OCI-LY3 (cell line): ENCODE data around the gene FZD2.

Source experiments
- H2AFZ ChIP-seq: fragments of 200-600, 300-600 bp; shearing (Covaris generic); 2 replicates; pipeline ENCODE4 v1.6.0; 2014; ENCODE audit warnings: antibody characterized with exemption, low read depth, low read length
- H3K27ac ChIP-seq: fragments of 200-600, 300-600 bp; sonication (generic); 2 replicates; pipeline ENCODE4 v1.5.1; 2014; ENCODE audit warnings: mild to moderate bottlenecking, low read length, moderate library complexity, mixed read lengths
- H3K27me3 ChIP-seq: fragments of 200-600, 300-600 bp; sonication (generic); 2 replicates; pipeline ENCODE4 v1.6.1; 2014; ENCODE audit warnings: low read depth, low read length, mixed read lengths
- H3K36me3 ChIP-seq: fragments of 200-600, 300-600 bp; sonication (generic); replicated peaks from 2 replicates; pipeline ENCODE3; 2014; ENCODE audit warnings: low read depth, low read length, mixed read lengths
- H3K4me1 ChIP-seq: fragments of 300-600, 200-600 bp; sonication (generic); 2 replicates; pipeline ENCODE4 v1.6.1; 2014; ENCODE audit warnings: low read length, mixed read lengths
- H3K4me2 ChIP-seq: fragments of 200-600, 300-600 bp; sonication (generic); 2 replicates; pipeline ENCODE4 v1.6.1; 2014; ENCODE audit warnings: low read length, mixed read lengths
- H3K4me3 ChIP-seq: fragments of 300-600, 200-600 bp; sonication (generic); 2 replicates; pipeline ENCODE4 v1.5.1; 2014; ENCODE audit warnings: antibody characterized with exemption, mild to moderate bottlenecking, low read length, moderate library complexity
- H3K79me2 ChIP-seq: fragments of 300-600, 200-600 bp; shearing (Covaris generic); 2 replicates; pipeline ENCODE4 v1.6.1; 2014; ENCODE audit warnings: mild to moderate bottlenecking, low read length, mixed read lengths
- H3K9ac ChIP-seq: fragments of 300-600, 200-600 bp; shearing (Covaris generic); 2 replicates; pipeline ENCODE4 v1.6.0; 2014; ENCODE audit warnings: mild to moderate bottlenecking, low read length, moderate library complexity
- H3K9me3 ChIP-seq: fragments of 200-600, 300-600 bp; shearing (Covaris generic); 2 replicates; pipeline ENCODE4 v1.6.1; 2014; ENCODE audit warnings: low read length, mixed read lengths; ENCODE audit not compliant: insufficient read depth
- H4K20me1 ChIP-seq: fragments of 200-600, 300-600 bp; sonication (generic); 2 replicates; pipeline ENCODE4 v1.6.1; 2016; ENCODE audit warnings: low read length, mixed read lengths; ENCODE audit not compliant: insufficient read depth
- CTCF ChIP-seq: fragments of 200-600, 300-600 bp; sonication (generic); IDR thresholded peaks from 2 replicates; pipeline ENCODE4 v1.5.1; 2014; ENCODE audit warnings: antibody characterized with exemption, low read length, low read depth
- EZH2phosphoT487 ChIP-seq: fragments of 200-600 bp; shearing (Covaris generic); IDR thresholded peaks from 2 replicates; pipeline ENCODE4 v1.6.1; 2018; ENCODE audit warnings: antibody characterized with exemption, mixed run types, low read depth

The FZD2 gene

GRCh38 chr17:44539673-44540072 lies 17.6 kb upstream of the FZD2 start:
- no peak overlapping the region for H3K4me3 ChIP-seq
- peaks cover 28% of the 10 kb centered on the region for H3K4me1 ChIP-seq
- H3K27me3 ChIP-seq = 0 out of 2 replicates have a peak, but pooled peaks cover 6% of the 10 kb centered on the region

DNA sequence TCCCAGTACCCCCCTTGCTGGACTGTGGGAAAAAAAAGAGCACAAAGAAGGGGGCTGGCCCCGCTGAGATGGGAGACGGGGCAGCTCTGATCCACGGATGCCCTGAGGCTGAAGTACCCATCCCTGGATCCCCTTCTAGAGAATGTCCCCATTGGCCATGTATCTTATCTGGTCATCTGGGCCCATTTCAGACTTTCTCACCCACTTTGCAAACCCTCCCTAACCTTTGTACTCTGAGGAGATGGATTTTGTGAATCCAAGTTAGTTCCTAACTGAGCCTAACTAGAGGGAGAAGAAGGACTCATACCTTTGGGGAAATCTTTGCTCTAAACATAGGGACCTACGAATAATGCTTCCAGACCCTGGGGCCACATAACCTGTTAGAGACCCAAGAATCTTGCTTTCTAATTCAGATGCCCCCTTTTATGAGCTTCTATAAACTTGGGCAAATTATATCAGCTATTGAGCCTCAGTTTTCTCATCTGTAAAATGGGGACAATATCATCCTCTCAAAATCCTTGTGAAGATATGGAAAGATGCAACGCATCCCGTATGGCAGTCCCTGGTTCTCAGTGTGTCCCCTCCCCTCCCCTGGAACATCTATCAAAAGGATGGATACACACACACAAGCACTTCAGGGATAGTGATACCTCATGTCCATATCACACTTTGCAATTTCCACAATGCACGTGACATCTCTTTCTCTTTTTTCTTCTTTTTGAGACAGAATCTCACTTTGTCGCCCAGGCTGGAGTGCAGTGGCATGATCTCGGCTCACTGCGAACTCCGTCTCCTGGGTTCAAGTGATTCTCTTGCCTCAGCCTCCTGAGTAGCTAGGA lies 16.8 kb upstream of the FZD2 start:
- H3K79me2 ChIP-seq = no peaks in the 10 kb centered on the region
- H3K4me3 ChIP-seq = no peak overlapping the region
- no peaks in the 10 kb centered on the region for H3K36me3 ChIP-seq
- no peaks in the 10 kb centered on the region for H4K20me1 ChIP-seq
- no peak overlapping the region for H2AFZ ChIP-seq
- H3K27me3 ChIP-seq = 0 out of 2 replicates have a peak, but pooled peaks cover 6% of the 10 kb centered on the region
- no peak overlapping the region for H3K4me2 ChIP-seq
- TF ChIP-seq EZH2phosphoT487 = no peak
- no peak for TF ChIP-seq CTCF
- H3K27ac ChIP-seq = no peak overlapping the region
- H3K9ac ChIP-seq = no peak overlapping the region
- H3K4me1 ChIP-seq = peaks cover 24% of the 10 kb centered on the region
- H3K9me3 ChIP-seq = no peaks in the 10 kb centered on the region

More at GRCh38 chr17:44539673-44540072, 17.6 kb upstream of the FZD2 start:
- no peaks in the 10 kb centered on the region for H3K9me3 ChIP-seq
- TF ChIP-seq EZH2phosphoT487 (no peak), CTCF (no peak)
- no peaks in the 10 kb centered on the region for H3K79me2 ChIP-seq
- no peaks in the 10 kb centered on the region for H3K36me3 ChIP-seq
- no peak overlapping the region for H3K4me2 ChIP-seq
- no peak overlapping the region for H3K9ac ChIP-seq
- no peaks in the 10 kb centered on the region for H4K20me1 ChIP-seq
- H3K27ac ChIP-seq = no peak overlapping the region
- no peak overlapping the region for H2AFZ ChIP-seq

DNA sequence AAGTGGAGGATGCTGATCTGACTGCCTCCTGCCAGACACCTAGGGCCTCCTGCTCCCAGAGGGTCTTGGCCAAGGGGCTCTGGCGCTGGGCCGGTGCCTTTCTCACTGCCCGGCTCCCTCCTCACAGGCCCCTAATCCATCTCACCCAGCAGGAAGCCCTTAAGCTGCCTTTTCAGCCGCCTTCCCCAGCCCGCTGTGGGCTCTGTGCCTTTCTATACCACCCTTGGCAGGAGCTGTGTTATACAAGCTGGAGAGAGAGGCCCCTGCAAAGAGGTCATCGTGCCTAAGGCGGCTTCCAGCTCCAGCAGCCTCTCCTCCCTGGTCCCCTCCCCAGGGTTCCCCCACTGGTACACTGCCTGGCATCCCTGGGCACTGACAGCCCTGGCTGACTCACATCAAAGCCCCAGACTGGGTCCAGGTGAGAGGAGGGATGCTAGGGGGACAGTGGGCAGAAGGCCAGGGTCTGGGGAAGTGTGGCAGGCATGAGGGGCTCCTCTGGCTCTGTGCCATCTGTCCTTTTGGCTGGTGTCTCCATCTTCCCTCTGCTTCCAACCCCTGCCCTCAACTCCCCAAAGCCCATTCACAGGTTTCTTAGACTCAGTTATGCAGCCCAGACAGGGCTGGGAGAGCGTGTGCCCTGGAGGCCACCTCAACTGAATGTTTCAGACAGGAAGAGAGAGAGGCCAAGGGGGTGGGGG lies 15.3 kb upstream of the FZD2 start:
- Histone ChIP-seq H3K4me2 (no peak overlapping the region), H3K9ac (no peak overlapping the region), H3K4me1 (peaks cover 17% of the 10 kb centered on the region), H2AFZ (no peak overlapping the region), H3K79me2 (no peaks in the 10 kb centered on the region), H3K36me3 (no peaks in the 10 kb centered on the region), H3K4me3 (no peak overlapping the region), H3K9me3 (no peaks in the 10 kb centered on the region), H3K27ac (no peak overlapping the region), H4K20me1 (no peaks in the 10 kb centered on the region), H3K27me3 (0 out of 2 replicates have a peak, but pooled peaks cover 6% of the 10 kb centered on the region)
- TF ChIP-seq CTCF = no peak

DNA sequence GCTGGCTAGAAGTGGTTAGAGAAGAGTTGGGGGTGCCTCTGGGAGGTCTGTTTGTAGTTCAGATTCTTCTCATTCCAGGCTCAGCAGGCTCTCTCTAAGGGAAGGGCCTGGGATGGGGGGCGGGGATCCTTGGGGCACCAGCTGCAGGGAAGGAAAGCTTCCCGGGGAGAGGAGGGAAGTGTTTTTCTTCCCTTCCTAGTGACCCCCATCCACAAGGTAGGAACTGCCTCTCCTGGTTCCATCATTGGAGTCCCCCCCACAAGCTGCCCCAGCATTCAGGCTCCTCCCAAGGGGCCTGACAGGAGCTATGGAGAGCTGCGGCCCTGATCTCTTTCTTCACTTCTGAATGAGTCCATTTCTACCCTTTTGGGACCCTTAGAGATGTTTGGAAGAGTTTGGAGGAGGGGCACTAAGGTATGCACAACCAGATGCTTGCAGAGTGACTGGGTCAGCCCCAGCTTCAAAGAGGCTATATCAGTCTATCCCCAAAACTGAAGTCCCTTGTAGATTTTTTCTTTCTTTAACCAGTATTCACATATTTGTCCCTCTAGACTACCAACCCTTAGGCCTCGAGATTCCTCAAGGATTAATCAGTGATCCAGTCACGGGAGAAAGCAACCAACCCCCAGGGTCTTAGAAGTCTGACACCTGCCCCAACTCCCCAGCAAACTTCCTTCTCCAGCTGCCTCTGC lies 13.9 kb upstream of the FZD2 start:
- Histone ChIP-seq H3K9me3 (no peaks in the 10 kb centered on the region), H3K27me3 (0 out of 2 replicates have a peak, but pooled peaks cover 3% of the 10 kb centered on the region), H2AFZ (no peak overlapping the region), H3K36me3 (no peaks in the 10 kb centered on the region), H4K20me1 (no peaks in the 10 kb centered on the region), H3K4me3 (no peak overlapping the region), H3K27ac (no peak overlapping the region), H3K9ac (no peak overlapping the region), H3K4me2 (no peak overlapping the region), H3K79me2 (no peaks in the 10 kb centered on the region), H3K4me1 (peaks cover 30% of the 10 kb centered on the region)
- TF ChIP-seq EZH2phosphoT487 (no peak), CTCF (no peak)
